GM12878 (cell line): Measurements from ENCODE around the gene FXYD7. TPM values are rescaled to one million over a fixed set of nuclear protein-coding genes. Genes with fewer than 3 reads are reported as not detected.

Experiments used
- EED ChIP-seq: sonication (generic); IDR thresholded peaks from 2 replicates; pipeline ENCODE4 v1.6.1; 2016; ENCODE audit warnings: antibody characterized with exemption, low read depth
- JUNB ChIP-seq: IDR thresholded peaks from 2 replicates; pipeline ENCODE4 v1.6.1; 2016; ENCODE audit warnings: antibody characterized with exemption, mild to moderate bottlenecking
- MEF2B ChIP-seq: fragments of 450-650 bp; IDR thresholded peaks from 2 replicates; pipeline ENCODE4 v1.6.1; 2018; ENCODE audit warnings: mild to moderate bottlenecking, moderate library complexity; ENCODE audit not compliant: partially characterized antibody, poor library complexity, severe bottlenecking
- MXI1 ChIP-seq: fragments of 150-350 bp; IDR thresholded peaks from 2 replicates; pipeline ENCODE4 v1.6.1; 2011; ENCODE audit warnings: low read depth, mild to moderate bottlenecking, inconsistent platforms, low read length, improper control_type of control experiment
- PAX5 ChIP-seq: IDR thresholded peaks from 2 replicates; pipeline ENCODE4 v1.6.1; 2011; ENCODE audit warnings: low read depth, low read length, borderline replicate concordance
- STAT3 ChIP-seq: IDR thresholded peaks from 2 replicates; pipeline ENCODE4 v1.6.1; 2011; ENCODE audit warnings: low read depth, low read length, improper control_type of control experiment
- YY1 ChIP-seq: IDR thresholded peaks from 2 replicates; pipeline ENCODE4 v1.6.1; 2011; ENCODE audit warnings: low read depth, mild to moderate bottlenecking, low read length
- polyA plus RNA-seq, 11 experiments: library from polyadenylated mRNA; depleted of rRNA in 4 of 11; unstranded in 6 of 11; stranded (reverse) in 5 of 11; fragments of >200 nt; fragmentation: Nextera tagmentation in 4 of 11; fragmentation: Illumina TruSeq in 1 of 11; extraction: Ambion mirVana in 4 of 11; extraction: Trizol in 1 of 11; gene quantifications; 1 replicate in 1 of 11; 2 replicates in 10 of 11; pipeline versions ENCODE4 v1.2.1 to v1.2.3, GENCODE V29; 2011 to 2016; ENCODE audit warnings: inconsistent platforms in 2 of 11, missing spikeins in 2 of 11, low read depth in 1 of 11
- total RNA-seq, 4 experiments: library from RNA; depleted of rRNA in 3 of 4; stranded (reverse); fragments of >200 nt in 3 of 4; fragmentation: Illumina TruSeq in 1 of 4; extraction: Trizol in 1 of 4; gene quantifications; 2 replicates each; pipeline versions ENCODE4 v1.2.1 to v1.2.3, GENCODE V29; 2013 to 2021
- TF ChIP-seq, protein P1 (sequence below): fragments of 450-650 bp; IDR thresholded peaks from 2 replicates; pipeline ENCODE4 v1.6.1; 2017; ENCODE audit warnings: mild to moderate bottlenecking, moderate library complexity
- TF ChIP-seq, protein P2 (sequence below): fragments of 450-650 bp; IDR thresholded peaks from 2 replicates; pipeline ENCODE4 v1.6.1; 2014; ENCODE audit warnings: mild to moderate bottlenecking
- TF ChIP-seq, protein P3 (sequence below): fragments of 450-650 bp; IDR thresholded peaks from 2 replicates; pipeline ENCODE4 v1.6.1; 2018; ENCODE audit warnings: borderline replicate concordance, mild to moderate bottlenecking; ENCODE audit not compliant: partially characterized antibody

Gene FXYD7
- total and polyA plus RNA-seq, 10 of the 15 experiments (the other 5 are each of a cell fraction or from before 2014, with no cell fraction given): 0.07 to 0.28 (median 0.12) TPM; not detected in 7

DNA sequence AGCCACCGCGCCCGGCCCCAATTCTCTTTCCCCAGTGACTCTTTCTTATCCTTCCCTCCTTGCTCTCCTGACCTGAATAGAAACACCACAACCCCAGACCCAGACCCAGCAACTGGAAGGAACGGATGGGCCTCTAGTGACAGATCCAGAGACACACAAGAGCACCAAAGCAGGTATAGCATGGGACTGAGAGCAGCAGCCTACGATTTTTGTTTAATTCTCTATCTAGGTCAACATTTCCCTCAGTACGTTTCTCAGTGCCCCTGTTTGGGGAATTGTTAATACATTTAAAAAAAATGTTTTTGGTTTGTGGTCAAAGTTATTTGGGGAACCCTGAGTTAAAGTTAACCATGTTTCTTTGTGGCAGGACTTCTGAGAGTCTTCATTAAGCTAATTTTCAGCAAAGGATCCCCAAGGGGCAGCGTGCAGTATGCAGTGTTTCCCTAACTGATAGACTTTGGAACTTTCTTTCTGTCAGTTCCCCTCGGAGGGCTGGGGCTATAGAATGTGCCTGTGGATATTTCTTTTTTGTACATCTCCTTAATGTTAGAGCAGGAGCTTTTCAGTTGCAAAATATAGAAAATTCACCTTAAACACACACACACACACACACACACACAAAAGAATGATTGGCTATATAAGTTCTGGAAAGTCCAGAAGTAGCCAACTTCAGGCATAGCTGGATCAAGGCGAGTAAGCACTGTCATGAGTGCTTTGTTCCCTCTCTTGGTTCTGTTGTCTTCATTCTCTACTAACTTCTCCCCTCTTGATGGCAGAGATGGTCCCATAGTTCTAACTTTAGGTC is 17.8 kb downstream of the FXYD7 start (continued):
- TF ChIP-seq, protein P1, sequence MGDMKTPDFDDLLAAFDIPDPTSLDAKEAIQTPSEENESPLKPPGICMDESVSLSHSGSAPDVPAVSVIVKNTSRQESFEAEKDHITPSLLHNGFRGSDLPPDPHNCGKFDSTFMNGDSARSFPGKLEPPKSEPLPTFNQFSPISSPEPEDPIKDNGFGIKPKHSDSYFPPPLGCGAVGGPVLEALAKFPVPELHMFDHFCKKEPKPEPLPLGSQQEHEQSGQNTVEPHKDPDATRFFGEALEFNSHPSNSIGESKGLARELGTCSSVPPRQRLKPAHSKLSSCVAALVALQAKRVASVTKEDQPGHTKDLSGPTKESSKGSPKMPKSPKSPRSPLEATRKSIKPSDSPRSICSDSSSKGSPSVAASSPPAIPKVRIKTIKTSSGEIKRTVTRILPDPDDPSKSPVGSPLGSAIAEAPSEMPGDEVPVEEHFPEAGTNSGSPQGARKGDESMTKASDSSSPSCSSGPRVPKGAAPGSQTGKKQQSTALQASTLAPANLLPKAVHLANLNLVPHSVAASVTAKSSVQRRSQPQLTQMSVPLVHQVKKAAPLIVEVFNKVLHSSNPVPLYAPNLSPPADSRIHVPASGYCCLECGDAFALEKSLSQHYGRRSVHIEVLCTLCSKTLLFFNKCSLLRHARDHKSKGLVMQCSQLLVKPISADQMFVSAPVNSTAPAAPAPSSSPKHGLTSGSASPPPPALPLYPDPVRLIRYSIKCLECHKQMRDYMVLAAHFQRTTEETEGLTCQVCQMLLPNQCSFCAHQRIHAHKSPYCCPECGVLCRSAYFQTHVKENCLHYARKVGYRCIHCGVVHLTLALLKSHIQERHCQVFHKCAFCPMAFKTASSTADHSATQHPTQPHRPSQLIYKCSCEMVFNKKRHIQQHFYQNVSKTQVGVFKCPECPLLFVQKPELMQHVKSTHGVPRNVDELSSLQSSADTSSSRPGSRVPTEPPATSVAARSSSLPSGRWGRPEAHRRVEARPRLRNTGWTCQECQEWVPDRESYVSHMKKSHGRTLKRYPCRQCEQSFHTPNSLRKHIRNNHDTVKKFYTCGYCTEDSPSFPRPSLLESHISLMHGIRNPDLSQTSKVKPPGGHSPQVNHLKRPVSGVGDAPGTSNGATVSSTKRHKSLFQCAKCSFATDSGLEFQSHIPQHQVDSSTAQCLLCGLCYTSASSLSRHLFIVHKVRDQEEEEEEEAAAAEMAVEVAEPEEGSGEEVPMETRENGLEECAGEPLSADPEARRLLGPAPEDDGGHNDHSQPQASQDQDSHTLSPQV: no peak
- TF ChIP-seq, protein P2, sequence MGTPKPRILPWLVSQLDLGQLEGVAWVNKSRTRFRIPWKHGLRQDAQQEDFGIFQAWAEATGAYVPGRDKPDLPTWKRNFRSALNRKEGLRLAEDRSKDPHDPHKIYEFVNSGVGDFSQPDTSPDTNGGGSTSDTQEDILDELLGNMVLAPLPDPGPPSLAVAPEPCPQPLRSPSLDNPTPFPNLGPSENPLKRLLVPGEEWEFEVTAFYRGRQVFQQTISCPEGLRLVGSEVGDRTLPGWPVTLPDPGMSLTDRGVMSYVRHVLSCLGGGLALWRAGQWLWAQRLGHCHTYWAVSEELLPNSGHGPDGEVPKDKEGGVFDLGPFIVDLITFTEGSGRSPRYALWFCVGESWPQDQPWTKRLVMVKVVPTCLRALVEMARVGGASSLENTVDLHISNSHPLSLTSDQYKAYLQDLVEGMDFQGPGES: no peak
- TF ChIP-seq MXI1 (peak; percentile 47; the same call in 1 of the 2 replicates), YY1 (no peak), JUNB (no peak), PAX5 (no peak), MEF2B (peak; percentile 95), STAT3 (no peak), EED (no peak)
- TF ChIP-seq, protein P3, sequence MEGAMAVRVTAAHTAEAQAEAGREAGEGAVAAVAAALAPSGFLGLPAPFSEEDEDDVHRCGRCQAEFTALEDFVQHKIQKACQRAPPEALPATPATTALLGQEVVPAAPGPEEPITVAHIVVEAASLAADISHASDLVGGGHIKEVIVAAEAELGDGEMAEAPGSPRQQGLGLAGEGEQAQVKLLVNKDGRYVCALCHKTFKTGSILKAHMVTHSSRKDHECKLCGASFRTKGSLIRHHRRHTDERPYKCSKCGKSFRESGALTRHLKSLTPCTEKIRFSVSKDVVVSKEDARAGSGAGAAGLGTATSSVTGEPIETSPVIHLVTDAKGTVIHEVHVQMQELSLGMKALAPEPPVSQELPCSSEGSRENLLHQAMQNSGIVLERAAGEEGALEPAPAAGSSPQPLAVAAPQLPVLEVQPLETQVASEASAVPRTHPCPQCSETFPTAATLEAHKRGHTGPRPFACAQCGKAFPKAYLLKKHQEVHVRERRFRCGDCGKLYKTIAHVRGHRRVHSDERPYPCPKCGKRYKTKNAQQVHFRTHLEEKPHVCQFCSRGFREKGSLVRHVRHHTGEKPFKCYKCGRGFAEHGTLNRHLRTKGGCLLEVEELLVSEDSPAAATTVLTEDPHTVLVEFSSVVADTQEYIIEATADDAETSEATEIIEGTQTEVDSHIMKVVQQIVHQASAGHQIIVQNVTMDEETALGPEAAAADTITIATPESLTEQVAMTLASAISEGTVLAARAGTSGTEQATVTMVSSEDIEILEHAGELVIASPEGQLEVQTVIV: no peak
